GM18907 (cell line): ENCODE measurements around the gene RAB37.

Experiments
- ATAC-seq: cut with Tn5 transposase; IDR thresholded peaks from one replicate; pipeline ENCODE4 v1.9.1; 2021; ENCODE audit warnings: mild to moderate bottlenecking, moderate library complexity; ENCODE audit not compliant: unreplicated experiment

RAB37 gene

GRCh38 chr17:74736513-74737298 is at the start of gene RAB37:
RAB37 (plus strand) TSS chr17:74737256; CDS start chr17:74737273, 17 bp downstream.
- peak; percentile 43 for ATAC-seq

GRCh38 chr17:74687886-74688285 is 49.2 kb upstream of the RAB37 start:
- ATAC-seq = no peak

GRCh38 chr17:74690409-74690825 is 46.6 kb upstream of the RAB37 start:
- no peak for ATAC-seq

GRCh38 chr17:74691151-74691550 is 45.9 kb upstream of the RAB37 start:
- no peak for ATAC-seq

GRCh38 chr17:74694081-74694480 is 43.0 kb upstream of the RAB37 start:
- ATAC-seq = no peak

GRCh38 chr17:74695629-74696028 is 41.4 kb upstream of the RAB37 start:
- no peak for ATAC-seq

GRCh38 chr17:74697515-74697914 is 39.5 kb upstream of the RAB37 start:
- ATAC-seq = no peak

- ATAC-seq = no peak
Measured at GRCh38 chr17:74698069-74698468, 39.0 kb upstream of the RAB37 start.

- no peak for ATAC-seq
Measured at GRCh38 chr17:74699236-74699635, 37.8 kb upstream of the RAB37 start.

GRCh38 chr17:74702116-74702871 is 34.8 kb upstream of the RAB37 start:
- ATAC-seq = no peak

- no peak for ATAC-seq
Measured at GRCh38 chr17:74703311-74703710, 33.7 kb upstream of the RAB37 start.

GRCh38 chr17:74704544-74704943 is 32.5 kb upstream of the RAB37 start:
- ATAC-seq = no peak

- ATAC-seq = no peak
Measured at GRCh38 chr17:74711058-74711824, 25.8 kb upstream of the RAB37 start.

- no peak for ATAC-seq
Measured at GRCh38 chr17:74712301-74712700, 24.8 kb upstream of the RAB37 start.

GRCh38 chr17:74712756-74713155 is 24.3 kb upstream of the RAB37 start, which contains the start of gene CD300LF:
CD300LF (minus strand) TSS chr17:74712923; CDS start chr17:74712866, 57 bp downstream.
- ATAC-seq = no peak

GRCh38 chr17:74713171-74713755 is 23.8 kb upstream of the RAB37 start:
- no peak for ATAC-seq

GRCh38 chr17:74715144-74715543 is 21.9 kb upstream of the RAB37 start:
- ATAC-seq = no peak

- ATAC-seq = no peak
Measured at GRCh38 chr17:74720506-74720905, 16.6 kb upstream of the RAB37 start.

GRCh38 chr17:74722782-74723181 is 14.3 kb upstream of the RAB37 start:
- ATAC-seq = no peak

GRCh38 chr17:74723891-74724290 is 13.2 kb upstream of the RAB37 start:
- no peak for ATAC-seq

GRCh38 chr17:74725111-74725510 is 11.9 kb upstream of the RAB37 start:
- ATAC-seq = no peak
